ENCODE data around the gene LBHD1. TPM values are rescaled to one million over a fixed set of nuclear protein-coding genes. Genes with fewer than 3 reads are reported as not detected.
A peak's percentile ranks its signal among the peaks of the same experiment; 100 is the strongest.

LBHD1 gene
- total RNA-seq, 1 donor from 2014 or later = 2.8 TPM

DNA sequence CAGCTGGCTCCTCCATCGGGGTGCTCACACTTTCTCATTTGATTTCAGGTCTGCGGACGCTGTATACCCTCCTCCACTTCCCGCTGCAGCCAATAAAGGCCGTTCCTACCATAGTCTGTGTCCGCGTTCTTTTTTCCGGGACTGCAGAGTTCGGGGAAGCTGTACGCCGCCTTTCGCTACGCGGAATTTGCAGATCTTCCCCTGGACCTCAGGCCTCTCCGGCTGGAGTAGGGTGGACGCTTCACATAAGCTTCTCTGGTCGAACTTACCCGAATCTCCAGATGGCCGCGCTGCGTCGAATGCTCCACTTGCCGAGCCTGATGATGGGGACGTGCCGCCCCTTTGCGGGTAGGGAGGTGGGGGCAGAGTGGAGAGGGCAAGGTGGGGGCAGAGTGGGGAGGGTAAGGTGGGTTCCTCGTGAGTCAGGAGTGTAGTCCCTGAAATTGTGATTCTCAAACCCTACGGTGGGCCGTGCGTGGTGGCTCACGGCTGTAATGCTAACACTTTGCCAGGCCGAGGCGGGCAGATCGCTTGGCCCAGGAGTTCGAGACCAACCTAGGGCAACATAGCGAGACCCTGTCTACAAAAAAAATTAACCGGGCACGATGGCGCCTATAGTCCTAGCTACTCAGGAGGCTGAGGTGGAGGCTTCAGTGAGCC lies 6.3 kb downstream of the LBHD1 start:
- Mint-ChIP-seq H3K27me3 (ENCODE audit: low read depth) (no peaks in the 10 kb centered on the region), H3K9me3 (ENCODE audit: low read depth) (no peaks in the 10 kb centered on the region), H3K36me3 (ENCODE audit: low read depth) (peaks cover 7% of the 10 kb centered on the region), H3K4me3 (ENCODE audit: unreplicated experiment) (peak overlapping the region; percentile 94), H3K4me1 (ENCODE audit: low read depth) (peaks cover 36% of the 10 kb centered on the region), H3K27ac (ENCODE audit: unreplicated experiment) (peak overlapping the region; percentile 93)
- DNase-seq (ENCODE audit: low spot score) = no peak
- TF ChIP-seq, protein P1, sequence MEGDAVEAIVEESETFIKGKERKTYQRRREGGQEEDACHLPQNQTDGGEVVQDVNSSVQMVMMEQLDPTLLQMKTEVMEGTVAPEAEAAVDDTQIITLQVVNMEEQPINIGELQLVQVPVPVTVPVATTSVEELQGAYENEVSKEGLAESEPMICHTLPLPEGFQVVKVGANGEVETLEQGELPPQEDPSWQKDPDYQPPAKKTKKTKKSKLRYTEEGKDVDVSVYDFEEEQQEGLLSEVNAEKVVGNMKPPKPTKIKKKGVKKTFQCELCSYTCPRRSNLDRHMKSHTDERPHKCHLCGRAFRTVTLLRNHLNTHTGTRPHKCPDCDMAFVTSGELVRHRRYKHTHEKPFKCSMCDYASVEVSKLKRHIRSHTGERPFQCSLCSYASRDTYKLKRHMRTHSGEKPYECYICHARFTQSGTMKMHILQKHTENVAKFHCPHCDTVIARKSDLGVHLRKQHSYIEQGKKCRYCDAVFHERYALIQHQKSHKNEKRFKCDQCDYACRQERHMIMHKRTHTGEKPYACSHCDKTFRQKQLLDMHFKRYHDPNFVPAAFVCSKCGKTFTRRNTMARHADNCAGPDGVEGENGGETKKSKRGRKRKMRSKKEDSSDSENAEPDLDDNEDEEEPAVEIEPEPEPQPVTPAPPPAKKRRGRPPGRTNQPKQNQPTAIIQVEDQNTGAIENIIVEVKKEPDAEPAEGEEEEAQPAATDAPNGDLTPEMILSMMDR (IDR thresholded peaks at IDR 0.05) = no peak

DNA sequence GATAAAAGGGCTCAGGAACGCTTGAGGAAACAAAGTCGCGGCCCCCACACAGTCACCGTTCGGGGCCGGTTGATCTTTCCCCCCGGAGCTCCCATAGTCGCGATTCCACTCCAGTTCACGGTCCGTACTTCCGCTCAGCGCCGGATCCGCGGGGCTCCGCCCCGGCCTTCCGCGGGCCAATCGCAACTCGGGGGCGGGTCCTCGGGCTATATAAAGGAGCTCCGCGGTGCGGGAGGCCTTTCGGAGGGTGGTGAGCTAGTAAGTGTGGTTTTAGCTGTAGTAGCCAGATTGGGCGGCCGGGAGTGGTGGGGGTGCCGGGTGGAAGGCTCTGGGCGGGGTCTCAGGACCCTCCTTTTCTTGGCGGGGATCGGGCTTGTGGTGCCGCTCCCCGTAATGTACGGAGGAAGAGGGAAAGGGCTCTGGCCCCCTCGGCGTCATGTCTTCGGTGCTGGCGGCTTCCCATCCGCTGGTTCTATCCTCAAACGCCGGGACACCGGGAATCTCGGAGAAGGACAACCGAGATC lies 6.9 kb downstream of the LBHD1 start, which contains the start of the genes C11orf98 and CSKMT:
TSS of gene C11orf98 (minus strand) at position 136 of the 524 bp plus-strand sequence. CDS start at position 95, 41 bp downstream.
TSS of gene CSKMT (plus strand) at position 238 of the 524 bp plus-strand sequence. CDS start 568 bp downstream, outside the sequence.
- TF ChIP-seq, protein P1 (IDR thresholded peaks at IDR 0.05) = no peak
- Mint-ChIP-seq H3K27me3 (ENCODE audit: low read depth) (no peaks in the 10 kb centered on the region), H3K27ac (ENCODE audit: unreplicated experiment) (peak within 1 kb of the TSS; percentile 93), H3K36me3 (ENCODE audit: low read depth) (peaks cover 7% of the 10 kb centered on the region), H3K4me1 (ENCODE audit: low read depth) (peaks cover 31% of the 10 kb centered on the region), H3K9me3 (ENCODE audit: low read depth) (no peaks in the 10 kb centered on the region), H3K4me3 (ENCODE audit: unreplicated experiment) (peak within 1 kb of the TSS; percentile 94)
- DNase-seq (ENCODE audit: low spot score) = peak; percentile 98

DNA sequence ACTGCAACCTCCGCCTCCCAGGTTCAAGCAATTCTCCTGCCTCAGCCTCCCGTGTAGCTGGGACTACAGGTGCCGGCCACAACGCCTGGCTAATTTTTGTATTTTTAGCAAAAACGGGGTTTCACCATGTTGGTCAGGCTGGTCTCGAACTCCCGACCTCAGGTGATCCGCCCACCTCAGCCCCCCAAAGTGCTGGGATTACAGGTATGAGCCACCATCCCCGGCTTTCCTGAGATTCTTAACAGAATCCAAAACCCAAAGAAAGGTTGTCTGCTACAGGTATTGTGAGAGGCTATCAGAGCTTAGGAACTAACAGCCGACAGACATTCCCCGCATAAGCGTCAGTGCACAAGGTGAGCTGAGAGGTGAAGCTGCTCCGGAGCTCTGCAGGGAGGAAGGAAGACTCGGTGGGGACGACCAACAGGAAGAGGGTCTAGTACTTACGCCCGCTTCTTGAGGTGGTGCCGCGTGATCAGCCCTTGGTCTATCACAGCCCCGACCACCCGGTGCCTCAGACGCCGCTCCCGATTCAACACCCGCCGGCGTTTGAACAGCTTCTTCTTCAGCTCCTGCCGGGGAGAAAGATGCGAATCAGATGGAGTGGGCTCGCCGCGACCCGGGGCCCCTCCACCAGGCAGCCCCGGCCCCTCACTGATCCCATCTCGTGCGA lies 7.5 kb downstream of the LBHD1 start:
- Mint-ChIP-seq H3K27ac (ENCODE audit: unreplicated experiment) (peak overlapping the region; percentile 93), H3K27me3 (ENCODE audit: low read depth) (no peaks in the 10 kb centered on the region), H3K4me1 (ENCODE audit: low read depth) (peaks cover 26% of the 10 kb centered on the region), H3K9me3 (ENCODE audit: low read depth) (no peaks in the 10 kb centered on the region), H3K36me3 (ENCODE audit: low read depth) (peaks cover 7% of the 10 kb centered on the region), H3K4me3 (ENCODE audit: unreplicated experiment) (peak overlapping the region; percentile 94)
- TF ChIP-seq, protein P1 (IDR thresholded peaks at IDR 0.05) = no peak
- no peak for DNase-seq (ENCODE audit: low spot score)

DNA sequence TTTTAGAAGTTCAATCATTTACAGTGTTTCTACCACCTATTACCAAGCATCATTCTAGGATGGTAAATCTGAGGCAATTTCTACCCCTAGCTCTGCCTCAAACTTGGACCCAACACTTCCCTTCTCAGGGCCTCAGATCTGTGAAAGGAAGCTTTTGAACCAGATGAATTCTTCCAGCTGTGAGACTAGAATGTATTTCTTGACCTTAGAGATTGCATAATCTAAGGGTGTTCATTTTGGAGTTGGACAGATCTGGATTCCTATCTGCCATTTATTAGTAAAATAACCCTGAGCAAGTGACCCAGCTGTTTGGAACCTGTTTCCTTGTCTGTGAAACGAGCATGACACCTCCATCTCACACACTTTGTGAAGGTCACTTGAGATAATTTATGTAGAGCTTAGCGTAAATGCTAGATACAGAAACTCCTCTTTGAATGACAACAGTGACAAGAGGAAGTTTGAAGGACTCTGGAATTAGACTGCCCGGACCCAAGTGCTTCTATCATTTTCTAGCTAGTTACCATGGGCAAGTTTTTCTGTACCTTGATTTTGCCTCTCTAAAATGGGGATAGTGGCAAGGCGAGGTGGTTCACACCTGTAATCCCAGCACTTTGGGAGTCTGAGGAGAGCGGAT lies 15.2 kb downstream of the LBHD1 start:
- Mint-ChIP-seq H3K36me3 (ENCODE audit: low read depth) (no peaks in the 10 kb centered on the region), H3K27ac (ENCODE audit: unreplicated experiment) (no peak overlapping the region), H3K9me3 (ENCODE audit: low read depth) (no peaks in the 10 kb centered on the region), H3K27me3 (ENCODE audit: low read depth) (no peaks in the 10 kb centered on the region), H3K4me1 (ENCODE audit: low read depth) (peaks cover 12% of the 10 kb centered on the region), H3K4me3 (ENCODE audit: unreplicated experiment) (no peak overlapping the region)
- TF ChIP-seq, protein P1 (IDR thresholded peaks at IDR 0.05) = no peak
- no peak for DNase-seq (ENCODE audit: low spot score)

DNA sequence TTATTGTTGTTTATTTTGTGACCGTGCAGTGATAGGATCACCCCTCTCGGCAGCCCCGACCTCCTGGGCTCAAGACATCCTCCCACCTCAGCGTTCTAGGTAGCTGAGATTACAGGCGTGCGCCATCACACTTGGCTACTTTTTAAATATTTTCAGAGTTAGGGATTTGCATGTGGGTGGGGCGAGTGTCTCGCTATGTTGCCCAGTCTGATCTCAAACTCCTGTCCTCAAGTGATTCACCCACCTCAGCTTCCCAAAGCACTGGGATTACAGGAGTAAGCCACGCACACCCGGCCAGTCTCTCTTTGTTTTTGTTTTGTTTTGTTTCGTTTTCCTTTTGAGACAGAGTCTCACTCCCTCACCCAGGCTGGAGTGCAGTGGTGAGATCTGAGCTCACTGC lies 17.8 kb downstream of the LBHD1 start:
- no peak for DNase-seq (ENCODE audit: low spot score)
- H3K27me3 Mint-ChIP-seq (ENCODE audit: low read depth) = no peaks in the 10 kb centered on the region
- no peaks in the 10 kb centered on the region for H3K9me3 Mint-ChIP-seq (ENCODE audit: low read depth)
- TF ChIP-seq, protein P1 (IDR thresholded peaks at IDR 0.05) = no peak
- peaks cover 3% of the 10 kb centered on the region for H3K36me3 Mint-ChIP-seq (ENCODE audit: low read depth)
- peaks cover 16% of the 10 kb centered on the region for H3K4me1 Mint-ChIP-seq (ENCODE audit: low read depth)
- no peak overlapping the region for H3K4me3 Mint-ChIP-seq (ENCODE audit: unreplicated experiment)
- peak overlapping the region; percentile 22 for H3K27ac Mint-ChIP-seq (ENCODE audit: unreplicated experiment)
